Keratinocyte (primary cell): ENCODE measurements around the gene INTS14. TPM values are rescaled to one million over a fixed set of nuclear protein-coding genes. Genes with fewer than 3 reads are reported as not detected.
A peak's percentile ranks its signal among the peaks of the same experiment; 100 is the strongest.

Source experiments
- DNase-seq: peaks from one replicate; pipeline ENCODE4 v3.0.0-alpha.2; 2011; ENCODE audit warnings: low read depth, missing footprints, low spot score
- FAIRE-seq: peaks from 2 replicates; lab custom pipeline; 2011; peaks lifted over from hg19 to GRCh38; lab: Jason Lieb, UNC
- H2AFZ ChIP-seq: 2 replicates; pipeline ENCODE4 v1.6.0; 2012; ENCODE audit warnings: low read length, control low read depth, inconsistent platforms; ENCODE audit not compliant: control insufficient read depth
- H3K27ac ChIP-seq: 2 replicates; pipeline ENCODE4 v1.5.1; 2011; ENCODE audit warnings: low read length; ENCODE audit not compliant: control insufficient read depth, insufficient read depth
- H3K27me3 ChIP-seq: 3 replicates; pipeline ENCODE4 v1.6.0; 2011; ENCODE audit warnings: low read length; ENCODE audit not compliant: control insufficient read depth, insufficient read depth; ENCODE audit errors: extremely low read depth
- H3K36me3 ChIP-seq, 2 experiments: 2 replicates in 1 of 2; 3 replicates in 1 of 2; pipeline ENCODE4 v1.5.1; 2011; ENCODE audit warnings: low read length in 2 of 2, mild to moderate bottlenecking in 1 of 2; ENCODE audit not compliant: control insufficient read depth in 2 of 2, insufficient read depth in 2 of 2; ENCODE audit errors: extremely low read depth in 1 of 2
- H3K4me1 ChIP-seq: 3 replicates; pipeline ENCODE4 v1.5.1; 2011; ENCODE audit warnings: low read length; ENCODE audit not compliant: control insufficient read depth, insufficient read depth; ENCODE audit errors: extremely low read depth
- H3K4me2 ChIP-seq: 3 replicates; pipeline ENCODE4 v1.6.0; 2011; ENCODE audit warnings: low read depth, low read length; ENCODE audit not compliant: control insufficient read depth, insufficient read depth; ENCODE audit errors: extremely low read depth
- H3K4me3 ChIP-seq, 3 experiments: fragments of 200-600 bp in 1 of 3; sonication (generic) in 1 of 3; 2 replicates in 2 of 3; 3 replicates in 1 of 3; pipeline ENCODE4 v1.5.1; 2011 to 2016; ENCODE audit warnings: low read length in 3 of 3, mild to moderate bottlenecking in 3 of 3, control low read depth in 2 of 3, inconsistent platforms in 1 of 3, low read depth in 1 of 3, mixed read lengths in 1 of 3, mixed run types in 1 of 3, moderate library complexity in 1 of 3; ENCODE audit not compliant: control insufficient read depth in 2 of 3, insufficient read depth in 2 of 3; ENCODE audit errors: extremely low read depth in 1 of 3
- H3K79me2 ChIP-seq: 2 replicates; pipeline ENCODE4 v1.6.0; 2012; ENCODE audit warnings: low read length; ENCODE audit not compliant: control insufficient read depth, insufficient read depth
- H3K9ac ChIP-seq: 3 replicates; pipeline ENCODE4 v1.6.0; 2011; ENCODE audit warnings: low read length; ENCODE audit not compliant: control insufficient read depth, insufficient read depth; ENCODE audit errors: extremely low read depth
- H3K9me1 ChIP-seq: 3 replicates; pipeline ENCODE4 v1.6.0; 2011; ENCODE audit warnings: low read length; ENCODE audit not compliant: control insufficient read depth, insufficient read depth; ENCODE audit errors: extremely low read depth
- H3K9me3 ChIP-seq: 2 replicates; pipeline ENCODE4 v1.5.1; 2012; ENCODE audit warnings: low read depth, low read length; ENCODE audit not compliant: control insufficient read depth
- H4K20me1 ChIP-seq: 3 replicates; pipeline ENCODE4 v1.6.0; 2011; ENCODE audit warnings: low read length; ENCODE audit not compliant: control insufficient read depth, insufficient read depth; ENCODE audit errors: extremely low read depth
- EZH2 ChIP-seq: IDR thresholded peaks from one replicate; pipeline ENCODE4 v1.6.1; 2012; ENCODE audit warnings: inconsistent platforms, mild to moderate bottlenecking, low read length, moderate library complexity
- dilution Hi-C: fragments of 300-500 bp; cut with MboI; formaldehyde crosslinking; loops from one replicate; pipeline ENCODE4 v1.7.0; 2020; ENCODE audit warnings: low sequenced_read_pairs; ENCODE audit not compliant: extremely low pct_ligation_motif_present
- polyA plus RNA-seq, 5 experiments: library from polyadenylated mRNA; depleted of rRNA in 3 of 5; stranded (reverse) in 3 of 5; stranded (forward) in 1 of 5; unstranded in 1 of 5; fragments of >200 nt; gene quantifications; 1 replicate in 1 of 5; 2 replicates in 3 of 5; 3 replicates in 1 of 5; pipeline versions ENCODE4 v1.2.1 to v1.2.3, GENCODE V29; 2011 to 2012; ENCODE audit warnings: missing spikeins in 2 of 5, low read depth in 1 of 5, low replicate concordance in 1 of 5
- TF ChIP-seq, protein P1 (sequence below), 3 experiments: IDR thresholded peaks in 1 of 3; conservative IDR thresholded peaks in 1 of 3; optimal IDR thresholded peaks in 1 of 3; 2 replicates in 2 of 3; 3 replicates in 1 of 3; pipeline versions ENCODE3 to v1.5.1; 2011; ENCODE audit warnings: low read length in 3 of 3, mild to moderate bottlenecking in 3 of 3, moderate library complexity in 2 of 3, control low read depth in 1 of 3, inconsistent platforms in 1 of 3; ENCODE audit not compliant: insufficient read depth in 2 of 3; ENCODE audit errors: extremely low read depth in 1 of 3

INTS14 gene
- polyA plus RNA-seq, 1 donor (not counting 4 experiments of a cell fraction or from before 2014, with no cell fraction given), result 51.0 TPM

GRCh38 chr15:65533057-65533756 lies 77.7 kb downstream of the INTS14 start:
- peak overlapping the region; percentile 90 for H3K4me2 ChIP-seq
- FAIRE-seq, result no peak
- peak overlapping the region; percentile 18 for H3K9ac ChIP-seq
- peaks cover 2% of the 10 kb centered on the region for H3K9me1 ChIP-seq
- dilution Hi-C loops, result no loop called here
- H2AFZ ChIP-seq, result no peak overlapping the region
- no peaks in the 10 kb centered on the region for H3K27me3 ChIP-seq
- H3K27ac ChIP-seq, result peak overlapping the region; percentile 58
- no peak for DNase-seq
- H3K4me3 ChIP-seq, result peak overlapping the region in 1 of 3 experiments; percentile 55
- no peaks in the 10 kb centered on the region for H3K36me3 ChIP-seq
- no peak for TF ChIP-seq EZH2
- peaks cover 70% of the 10 kb centered on the region for H3K79me2 ChIP-seq
- peaks cover 4% of the 10 kb centered on the region for H4K20me1 ChIP-seq
- no peaks in the 10 kb centered on the region for H3K9me3 ChIP-seq
- H3K4me1 ChIP-seq, result peaks cover 41% of the 10 kb centered on the region

DNA sequence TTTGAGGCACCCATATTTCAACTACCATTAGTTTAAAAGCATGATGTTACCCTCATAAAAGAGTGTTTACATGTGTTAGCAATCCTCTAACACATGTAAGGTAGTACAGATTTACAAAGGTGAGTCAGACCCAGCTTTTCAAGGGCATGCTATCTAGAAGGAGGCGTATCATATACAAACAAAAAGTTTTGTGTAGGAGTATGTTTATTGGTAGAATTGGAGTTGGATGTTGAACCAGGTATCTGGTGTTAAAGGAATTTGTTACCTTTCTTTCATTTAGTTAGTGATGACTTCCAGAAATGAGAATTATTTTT lies 78.2 kb downstream of the INTS14 start:
- H3K9me3 ChIP-seq, result no peaks in the 10 kb centered on the region
- H3K36me3 ChIP-seq, result no peaks in the 10 kb centered on the region
- no peaks in the 10 kb centered on the region for H3K27me3 ChIP-seq
- dilution Hi-C loops, result no loop called here
- no peak overlapping the region for H3K9ac ChIP-seq
- DNase-seq (no peak), FAIRE-seq (no peak)
- peaks cover 4% of the 10 kb centered on the region for H4K20me1 ChIP-seq
- TF ChIP-seq, protein P1, sequence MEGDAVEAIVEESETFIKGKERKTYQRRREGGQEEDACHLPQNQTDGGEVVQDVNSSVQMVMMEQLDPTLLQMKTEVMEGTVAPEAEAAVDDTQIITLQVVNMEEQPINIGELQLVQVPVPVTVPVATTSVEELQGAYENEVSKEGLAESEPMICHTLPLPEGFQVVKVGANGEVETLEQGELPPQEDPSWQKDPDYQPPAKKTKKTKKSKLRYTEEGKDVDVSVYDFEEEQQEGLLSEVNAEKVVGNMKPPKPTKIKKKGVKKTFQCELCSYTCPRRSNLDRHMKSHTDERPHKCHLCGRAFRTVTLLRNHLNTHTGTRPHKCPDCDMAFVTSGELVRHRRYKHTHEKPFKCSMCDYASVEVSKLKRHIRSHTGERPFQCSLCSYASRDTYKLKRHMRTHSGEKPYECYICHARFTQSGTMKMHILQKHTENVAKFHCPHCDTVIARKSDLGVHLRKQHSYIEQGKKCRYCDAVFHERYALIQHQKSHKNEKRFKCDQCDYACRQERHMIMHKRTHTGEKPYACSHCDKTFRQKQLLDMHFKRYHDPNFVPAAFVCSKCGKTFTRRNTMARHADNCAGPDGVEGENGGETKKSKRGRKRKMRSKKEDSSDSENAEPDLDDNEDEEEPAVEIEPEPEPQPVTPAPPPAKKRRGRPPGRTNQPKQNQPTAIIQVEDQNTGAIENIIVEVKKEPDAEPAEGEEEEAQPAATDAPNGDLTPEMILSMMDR (optimal IDR thresholded peaks at IDR 0.05 in 1 of 3, IDR thresholded peaks at IDR 0.05 in 1 of 3, conservative IDR thresholded peaks at IDR 0.05 in 1 of 3; ENCODE audit: extremely low read depth in 1 of 3, insufficient read depth in 2 of 3, low read length in 3 of 3), result no peak
- TF ChIP-seq EZH2, result no peak
- H3K4me1 ChIP-seq, result peaks cover 41% of the 10 kb centered on the region
- peak overlapping the region; percentile 90 for H3K4me2 ChIP-seq
- peak overlapping the region; percentile 58 for H3K27ac ChIP-seq
- H3K4me3 ChIP-seq, result peak overlapping the region in 1 of 3 experiments; percentile 55
- no peak overlapping the region for H2AFZ ChIP-seq
- peaks cover 2% of the 10 kb centered on the region for H3K9me1 ChIP-seq
- H3K79me2 ChIP-seq, result peaks cover 66% of the 10 kb centered on the region
